Mesenteric fat pad (tissue), 1 donor: ENCODE results near the gene NDUFS8. TPM values are rescaled to one million over a fixed set of nuclear protein-coding genes. Genes with fewer than 3 reads are reported as not detected.
"Not testable (repeated sequence)": the region's sequence is repeated elsewhere in the genome, so short reads cannot be mapped to it uniquely, and the experiment has no call there.

Source experiments
- DNase-seq: peaks from one replicate; pipeline ENCODE4 v3.0.0-alpha.2; 2020; ENCODE audit warnings: low spot score
- long read RNA-seq: library from polyadenylated mRNA; unstranded; transcript quantifications from one replicate; pipeline ENCODE4 v2.0.0, GENCODE V29; 2020
- total RNA-seq: library from RNA; stranded (reverse); fragmentation: NEBNext Ultra II Directional; extraction: Animal tissue kit (Norgen Biotek cat#: 25700); gene quantifications from one replicate; pipeline ENCODE4 v1.2.1, GENCODE V29; 2021
- donor health status: DM: yes; HTN: yes; CAD: no.

Gene NDUFS8
- total RNA-seq: 134 TPM
- long read RNA-seq, transcript NDUFS8-201 (7 exons, 791 nt): major isoform, 52 of 90 reads
- long read RNA-seq, partial matches to known transcripts: 10 of 90 reads
- long read RNA-seq, other reads (novel, unspliced or antisense): 22 of 90 reads

- peak; percentile 97 for DNase-seq
Observed at GRCh38 chr11:68030318-68031143, at the start of gene NDUFS8. TSS of gene NDUFS8 (plus strand) at chr11:68030681. CDS start at chr11:68032152, 1,471 bp downstream.

GRCh38 chr11:67981226-67981625 is 49.3 kb upstream of the NDUFS8 start:
- DNase-seq: peak; percentile 59

- peak; percentile 39 for DNase-seq
Observed at GRCh38 chr11:67982255-67982857, 48.1 kb upstream of the NDUFS8 start.

GRCh38 chr11:67983951-67984350 is 46.5 kb upstream of the NDUFS8 start:
- DNase-seq: peak; percentile 37

GRCh38 chr11:67985302-67985701 is 45.2 kb upstream of the NDUFS8 start:
- peak; percentile 12 for DNase-seq

GRCh38 chr11:67990546-67991346 is 39.7 kb upstream of the NDUFS8 start:
- not testable (repeated sequence) for DNase-seq

- DNase-seq: not testable (repeated sequence)
Observed at GRCh38 chr11:67991347-67992121, 38.9 kb upstream of the NDUFS8 start.

GRCh38 chr11:67993821-67994220 is 36.7 kb upstream of the NDUFS8 start:
- not testable (repeated sequence) for DNase-seq

- not testable (repeated sequence) for DNase-seq
Observed at GRCh38 chr11:67994387-67994786, 36.1 kb upstream of the NDUFS8 start.

GRCh38 chr11:67995129-67995528 is 35.4 kb upstream of the NDUFS8 start:
- DNase-seq: not testable (repeated sequence)

- DNase-seq: not testable (repeated sequence)
Observed at GRCh38 chr11:67995579-67995978, 34.9 kb upstream of the NDUFS8 start.

GRCh38 chr11:67996051-67996450 is 34.4 kb upstream of the NDUFS8 start:
- no peak for DNase-seq

GRCh38 chr11:67996622-67997474 is 33.6 kb upstream of the NDUFS8 start:
- DNase-seq: no peak

- no peak for DNase-seq
Observed at GRCh38 chr11:67997475-67997921, 33.0 kb upstream of the NDUFS8 start.

GRCh38 chr11:67998150-67999045 is 32.1 kb upstream of the NDUFS8 start:
- no peak for DNase-seq

- no peak for DNase-seq
Observed at GRCh38 chr11:67999201-67999629, 31.3 kb upstream of the NDUFS8 start.

- DNase-seq: no peak
Observed at GRCh38 chr11:67999704-68000103, 30.8 kb upstream of the NDUFS8 start.

- DNase-seq: no peak
Observed at GRCh38 chr11:68002575-68002937, 27.9 kb upstream of the NDUFS8 start.
